ENCODE data around the gene CLDN6. TPM values are rescaled to one million over a fixed set of nuclear protein-coding genes. Genes with fewer than 3 reads are reported as not detected.

Gene CLDN6
- polyA plus RNA-seq, 4 donors, result 0.04 to 24.4 TPM; not detected in 2

DNA sequence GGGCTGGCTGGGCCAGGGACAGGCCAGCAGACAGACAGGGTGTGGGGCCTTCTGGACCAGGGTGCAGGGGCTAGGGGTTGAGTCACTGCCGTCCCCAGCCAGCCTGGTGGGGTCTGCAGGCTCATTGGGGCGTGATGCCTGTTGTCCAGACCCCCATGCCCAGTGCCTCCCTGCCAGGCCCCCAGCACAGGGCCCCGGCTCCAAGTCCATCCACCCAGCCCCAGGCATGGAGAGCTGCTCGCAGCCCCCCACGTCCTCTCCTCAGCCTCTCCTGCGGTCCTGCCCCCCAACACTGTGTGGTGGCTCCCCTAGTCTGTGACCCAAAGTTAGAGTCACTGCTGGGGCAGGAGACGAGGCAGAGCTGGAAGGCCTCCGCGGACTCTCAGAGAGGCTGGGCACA lies 30.7 kb downstream of the CLDN6 start:
- Histone ChIP-seq H3K4me1 (ENCODE audit: control insufficient read depth in 3 of 3, insufficient read depth in 2 of 3, low read depth in 1 of 3, low read length in 2 of 3) (no peaks in the 10 kb centered on the region), H3K4me3 (ENCODE audit: low read depth in 1 of 3, low read length in 3 of 3) (no peak overlapping the region), H3K36me3 (ENCODE audit: control insufficient read depth in 3 of 3, insufficient read depth in 2 of 3, low read depth in 1 of 3, low read length in 3 of 3) (no peaks in the 10 kb centered on the region), H3K27ac (ENCODE audit: low read depth in 1 of 3, low read length in 2 of 3) (no peak overlapping the region), H3K27me3 (ENCODE audit: control insufficient read depth in 3 of 3, insufficient read depth in 3 of 3, low read length in 3 of 3) (peaks cover 0 to 4% (median 0%) of the 10 kb centered on the region in 3 donors), H3K9me3 (ENCODE audit: control insufficient read depth in 2 of 2, insufficient read depth in 1 of 2, low read depth in 1 of 2, low read length in 1 of 2) (no peaks in the 10 kb centered on the region)
- WGBS, 3 donors, result 81 to 90% (median 90%) methylated on average over 9 of the region's 9 CpGs
- DNase-seq (no peak), FAIRE-seq (no peak)

DNA sequence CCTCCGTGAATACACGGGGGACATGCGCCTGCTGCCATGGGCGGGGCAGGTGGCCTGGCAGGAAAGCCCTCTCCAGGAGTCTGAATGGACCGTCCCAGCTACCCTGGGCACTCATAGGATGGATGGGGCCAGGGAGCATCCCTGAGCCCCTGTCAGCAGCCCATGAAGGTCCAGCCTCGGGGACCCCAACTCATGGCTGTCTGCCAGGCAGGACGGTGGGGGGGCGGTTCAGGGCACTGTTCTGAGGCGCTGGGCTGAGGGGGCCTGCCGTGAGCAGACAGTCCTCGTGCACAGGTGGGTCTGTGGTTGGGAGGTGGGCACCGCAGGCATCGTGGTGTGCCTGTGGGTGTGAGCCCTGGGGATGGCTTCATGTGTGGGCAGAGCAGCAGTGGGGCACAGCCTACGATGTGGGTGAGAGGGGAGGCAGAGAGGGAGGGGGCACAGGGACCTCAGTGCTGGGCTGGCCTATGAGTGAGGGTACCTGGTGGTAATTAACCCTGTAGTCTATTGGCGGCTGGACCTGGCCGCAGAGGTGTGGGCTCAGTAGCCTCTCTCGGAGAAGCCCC lies 31.3 kb downstream of the CLDN6 start:
- H3K36me3 ChIP-seq (ENCODE audit: control insufficient read depth in 3 of 3, insufficient read depth in 2 of 3, low read depth in 1 of 3, low read length in 3 of 3), result no peaks in the 10 kb centered on the region
- H3K27me3 ChIP-seq (ENCODE audit: control insufficient read depth in 3 of 3, insufficient read depth in 3 of 3, low read length in 3 of 3), result peaks cover 0 to 4% (median 0%) of the 10 kb centered on the region in 3 donors
- no peaks in the 10 kb centered on the region for H3K9me3 ChIP-seq (ENCODE audit: control insufficient read depth in 2 of 2, insufficient read depth in 1 of 2, low read depth in 1 of 2, low read length in 1 of 2)
- FAIRE-seq (no peak), DNase-seq (no peak)
- no peaks in the 10 kb centered on the region for H3K4me1 ChIP-seq (ENCODE audit: control insufficient read depth in 3 of 3, insufficient read depth in 2 of 3, low read depth in 1 of 3, low read length in 2 of 3)
- H3K4me3 ChIP-seq (ENCODE audit: low read depth in 1 of 3, low read length in 3 of 3), result no peak overlapping the region
- no peak overlapping the region for H3K27ac ChIP-seq (ENCODE audit: low read depth in 1 of 3, low read length in 2 of 3)
- WGBS, 3 donors, result 70 to 78% (median 75%) methylated on average over 15 to 17 of the region's 17 CpGs

DNA sequence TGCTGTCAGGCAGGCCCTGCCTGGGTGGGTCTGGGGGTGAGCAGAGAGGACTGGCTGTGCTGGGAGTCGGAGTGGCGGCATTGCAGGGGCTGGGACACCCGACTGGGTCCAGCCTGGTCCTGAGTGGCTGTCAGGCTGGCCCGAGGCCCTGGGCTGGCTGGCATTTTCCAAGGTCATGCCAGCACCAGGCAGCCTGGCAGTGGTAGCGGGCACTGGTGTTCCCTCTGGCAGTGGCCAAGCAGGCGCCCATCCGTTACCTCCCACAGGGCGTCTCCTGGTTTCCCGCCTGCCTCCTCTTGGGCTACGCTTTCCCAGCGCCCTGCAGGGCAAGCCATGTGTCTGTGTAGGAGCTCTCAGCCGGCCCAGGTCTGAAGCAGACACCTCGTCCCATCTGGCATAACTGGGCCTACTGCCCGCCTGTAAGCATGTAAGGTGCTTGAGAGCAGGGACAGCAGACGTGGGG lies 32.1 kb downstream of the CLDN6 start:
- FAIRE-seq, result no peak
- peaks cover 0 to 4% (median 0%) of the 10 kb centered on the region in 3 donors for H3K27me3 ChIP-seq (ENCODE audit: control insufficient read depth in 3 of 3, insufficient read depth in 3 of 3, low read length in 3 of 3)
- peaks cover 0 to 7% (median 0%) of the 10 kb centered on the region in 3 donors for H3K4me1 ChIP-seq (ENCODE audit: control insufficient read depth in 3 of 3, insufficient read depth in 2 of 3, low read depth in 1 of 3, low read length in 2 of 3)
- no peaks in the 10 kb centered on the region for H3K9me3 ChIP-seq (ENCODE audit: control insufficient read depth in 2 of 2, insufficient read depth in 1 of 2, low read depth in 1 of 2, low read length in 1 of 2)
- no peak for DNase-seq
- no peak overlapping the region for H3K4me3 ChIP-seq (ENCODE audit: low read depth in 1 of 3, low read length in 3 of 3)
- WGBS, 3 donors, result 76 to 81% (median 79%) methylated on average over 15 of the region's 15 CpGs
- no peak overlapping the region for H3K27ac ChIP-seq (ENCODE audit: low read depth in 1 of 3, low read length in 2 of 3)
- H3K36me3 ChIP-seq (ENCODE audit: control insufficient read depth in 3 of 3, insufficient read depth in 2 of 3, low read depth in 1 of 3, low read length in 3 of 3), result no peaks in the 10 kb centered on the region

DNA sequence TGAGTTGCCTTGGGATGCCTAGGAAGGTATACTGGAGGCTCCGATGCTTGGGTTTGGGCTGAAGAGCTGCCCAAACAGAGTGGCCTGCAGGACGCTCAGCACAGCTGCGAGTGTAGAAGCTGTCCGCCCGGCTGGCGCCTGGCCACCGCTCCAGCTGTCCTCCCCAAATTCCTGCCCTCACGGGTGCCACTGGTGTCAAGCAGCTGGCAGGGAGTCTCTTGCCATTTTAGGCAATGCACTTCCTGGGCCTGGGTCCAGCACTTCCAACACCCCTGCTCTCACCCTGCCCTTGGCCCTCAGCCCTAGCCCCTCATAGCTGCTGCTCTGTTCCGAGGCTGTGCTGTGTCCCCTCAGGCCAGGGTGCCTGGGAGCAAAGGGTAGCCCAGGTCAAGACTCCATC lies 32.5 kb downstream of the CLDN6 start:
- H3K27ac ChIP-seq (ENCODE audit: low read depth in 1 of 3, low read length in 2 of 3), result no peak overlapping the region
- FAIRE-seq (no peak), DNase-seq (no peak)
- no peaks in the 10 kb centered on the region for H3K9me3 ChIP-seq (ENCODE audit: control insufficient read depth in 2 of 2, insufficient read depth in 1 of 2, low read depth in 1 of 2, low read length in 1 of 2)
- peaks cover 0 to 10% (median 0%) of the 10 kb centered on the region in 3 donors for H3K4me1 ChIP-seq (ENCODE audit: control insufficient read depth in 3 of 3, insufficient read depth in 2 of 3, low read depth in 1 of 3, low read length in 2 of 3)
- WGBS, 3 donors, result 59 to 61% (median 59%) methylated on average over 8 to 9 of the region's 9 CpGs
- no peaks in the 10 kb centered on the region for H3K36me3 ChIP-seq (ENCODE audit: control insufficient read depth in 3 of 3, insufficient read depth in 2 of 3, low read depth in 1 of 3, low read length in 3 of 3)
- H3K4me3 ChIP-seq (ENCODE audit: low read depth in 1 of 3, low read length in 3 of 3), result no peak overlapping the region
- H3K27me3 ChIP-seq (ENCODE audit: control insufficient read depth in 3 of 3, insufficient read depth in 3 of 3, low read length in 3 of 3), result peaks cover 0 to 1% (median 0%) of the 10 kb centered on the region in 3 donors

DNA sequence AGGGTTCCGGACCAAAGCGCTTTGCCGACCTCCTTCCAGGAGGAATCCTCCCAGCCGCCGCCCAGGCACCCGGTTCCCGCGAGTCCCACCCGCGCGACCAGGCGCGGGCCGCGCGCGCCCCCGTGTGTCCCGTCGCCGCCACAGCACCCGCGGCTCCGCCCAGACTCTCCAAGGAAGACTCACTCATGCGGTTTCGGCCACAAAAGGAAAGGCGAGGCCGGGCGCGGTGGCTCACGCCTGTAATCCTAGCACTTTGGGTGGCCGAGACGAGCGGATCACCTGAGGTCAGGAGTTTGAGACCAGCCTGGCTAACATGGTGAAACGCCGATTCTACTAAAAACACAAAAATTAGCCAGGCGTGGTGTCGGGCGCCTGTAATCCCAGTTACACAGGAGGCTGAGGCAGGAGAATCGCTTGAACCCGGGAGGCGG lies 34.3 kb downstream of the CLDN6 start:
- FAIRE-seq (no peak), DNase-seq (peak; percentile 74 to 88)
- 1 to 9% (median 4%) methylated on average over 42 of the region's 42 CpGs for WGBS, 3 donors
- Histone ChIP-seq H3K27me3 (ENCODE audit: control insufficient read depth in 3 of 3, insufficient read depth in 3 of 3, low read length in 3 of 3) (peaks cover 0 to 2% (median 0%) of the 10 kb centered on the region in 3 donors), H3K9me3 (ENCODE audit: control insufficient read depth in 2 of 2, insufficient read depth in 1 of 2, low read depth in 1 of 2, low read length in 1 of 2) (no peaks in the 10 kb centered on the region), H3K27ac (ENCODE audit: low read depth in 1 of 3, low read length in 2 of 3) (no peak overlapping the region), H3K4me3 (ENCODE audit: low read depth in 1 of 3, low read length in 3 of 3) (no peak overlapping the region), H3K4me1 (ENCODE audit: control insufficient read depth in 3 of 3, insufficient read depth in 2 of 3, low read depth in 1 of 3, low read length in 2 of 3) (peaks cover 0 to 17% (median 0%) of the 10 kb centered on the region in 3 donors), H3K36me3 (ENCODE audit: control insufficient read depth in 3 of 3, insufficient read depth in 2 of 3, low read depth in 1 of 3, low read length in 3 of 3) (no peaks in the 10 kb centered on the region)

DNA sequence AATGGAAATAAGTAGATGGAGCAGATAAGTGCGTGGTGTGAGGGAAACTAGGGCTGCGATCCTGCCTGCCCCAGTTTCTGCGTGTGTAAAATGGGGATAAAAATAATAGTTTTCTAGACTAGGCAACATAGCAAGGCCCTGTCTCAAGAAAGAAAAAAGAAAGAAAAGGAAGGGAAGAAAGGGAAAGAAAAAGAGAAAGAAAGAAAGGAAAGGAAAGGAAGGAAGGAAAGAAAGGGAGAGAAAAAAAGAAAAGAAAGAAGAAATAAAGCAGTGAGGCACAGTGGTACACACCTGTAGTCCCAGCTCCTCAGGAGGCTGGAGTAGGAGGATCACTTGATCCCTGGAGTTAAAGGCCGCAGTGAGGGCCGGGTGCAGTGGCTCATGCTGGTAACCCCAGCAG lies 35.6 kb downstream of the CLDN6 start:
- 85 to 91% (median 90%) methylated on average over 5 of the region's 5 CpGs for WGBS, 3 donors
- peaks cover 0 to 17% (median 0%) of the 10 kb centered on the region in 3 donors for H3K4me1 ChIP-seq (ENCODE audit: control insufficient read depth in 3 of 3, insufficient read depth in 2 of 3, low read depth in 1 of 3, low read length in 2 of 3)
- FAIRE-seq (no peak), DNase-seq (no peak)
- H3K27ac ChIP-seq (ENCODE audit: low read depth in 1 of 3, low read length in 2 of 3), result no peak overlapping the region
- H3K27me3 ChIP-seq (ENCODE audit: control insufficient read depth in 3 of 3, insufficient read depth in 3 of 3, low read length in 3 of 3), result peaks cover 0 to 2% (median 0%) of the 10 kb centered on the region in 3 donors
- no peak overlapping the region for H3K4me3 ChIP-seq (ENCODE audit: low read depth in 1 of 3, low read length in 3 of 3)
- no peaks in the 10 kb centered on the region for H3K9me3 ChIP-seq (ENCODE audit: control insufficient read depth in 2 of 2, insufficient read depth in 1 of 2, low read depth in 1 of 2, low read length in 1 of 2)
- H3K36me3 ChIP-seq (ENCODE audit: control insufficient read depth in 3 of 3, insufficient read depth in 2 of 3, low read depth in 1 of 3, low read length in 3 of 3), result peaks cover 0 to 5% (median 0%) of the 10 kb centered on the region in 3 donors

DNA sequence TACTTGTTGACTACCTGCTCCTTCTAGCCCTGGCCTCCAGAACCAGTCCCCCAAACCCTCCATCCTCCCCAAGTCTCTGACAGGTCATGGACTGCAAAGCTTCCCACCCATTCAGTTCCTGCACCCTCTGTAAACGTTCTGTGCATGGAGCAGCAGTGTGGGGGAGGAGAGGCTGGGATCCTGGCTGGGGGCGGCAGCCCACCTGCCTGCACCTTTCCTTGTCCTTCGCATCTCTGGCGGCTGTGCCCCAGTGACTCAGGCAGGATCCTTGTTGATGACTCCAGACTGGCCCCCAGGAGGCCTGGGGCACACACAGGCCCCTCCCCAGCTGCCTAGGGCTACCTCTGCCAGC lies 36.1 kb downstream of the CLDN6 start:
- no peak for FAIRE-seq

DNA sequence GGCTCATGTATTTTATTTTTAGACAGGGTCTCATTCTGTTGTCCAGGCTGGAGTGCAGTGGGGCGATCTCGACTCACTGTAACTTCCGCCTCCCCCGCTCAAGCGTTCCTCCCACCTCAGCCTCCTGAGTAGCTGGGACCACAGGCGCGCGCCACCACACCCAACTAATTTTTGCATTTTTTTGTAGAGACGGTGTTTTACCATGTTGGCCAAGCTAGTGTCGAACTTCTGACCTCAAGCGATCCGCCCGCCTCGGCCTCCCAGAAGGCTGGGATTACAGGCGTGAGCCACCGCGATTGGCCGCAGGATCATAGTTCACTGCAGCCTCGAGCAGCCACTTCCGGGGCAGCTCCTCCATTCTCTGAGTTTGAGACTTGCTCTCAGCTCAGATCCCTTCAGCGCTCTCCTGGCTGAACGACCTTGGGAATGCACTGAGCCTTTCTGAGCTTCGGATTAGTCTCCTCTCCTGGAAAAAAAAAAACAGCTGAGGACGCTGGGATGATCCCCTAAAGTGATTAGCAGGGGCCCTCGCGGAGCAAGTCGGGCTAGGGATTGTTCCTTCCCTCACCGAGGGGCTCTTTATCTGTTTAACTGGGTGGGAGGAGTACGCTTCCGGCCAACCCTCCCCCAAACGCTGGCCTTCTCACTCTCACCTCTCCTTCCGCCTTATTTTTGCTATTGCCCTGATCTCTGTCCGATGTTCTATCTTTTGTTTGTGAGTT lies 36.6 kb downstream of the CLDN6 start:
- H3K4me1 ChIP-seq (ENCODE audit: control insufficient read depth in 3 of 3, insufficient read depth in 2 of 3, low read depth in 1 of 3, low read length in 2 of 3), result peaks cover 0 to 17% (median 0%) of the 10 kb centered on the region in 3 donors
- peak overlapping the region; percentile 46 to 91 (median 85) for H3K27ac ChIP-seq (ENCODE audit: low read depth in 1 of 3, low read length in 2 of 3)
- no peaks in the 10 kb centered on the region for H3K9me3 ChIP-seq (ENCODE audit: control insufficient read depth in 2 of 2, insufficient read depth in 1 of 2, low read depth in 1 of 2, low read length in 1 of 2)
- no peak for FAIRE-seq
- H3K4me3 ChIP-seq (ENCODE audit: low read depth in 1 of 3, low read length in 3 of 3), result peak overlapping the region in 1 of 3 donors; percentile 90
- peak; percentile 45 to 48 for DNase-seq
- WGBS, 3 donors, result 49 to 61% (median 50%) methylated on average over 33 of the region's 33 CpGs
- H3K27me3 ChIP-seq (ENCODE audit: control insufficient read depth in 3 of 3, insufficient read depth in 3 of 3, low read length in 3 of 3), result peaks cover 0 to 2% (median 0%) of the 10 kb centered on the region in 3 donors
- peaks cover 0 to 15% (median 0%) of the 10 kb centered on the region in 3 donors for H3K36me3 ChIP-seq (ENCODE audit: control insufficient read depth in 3 of 3, insufficient read depth in 2 of 3, low read depth in 1 of 3, low read length in 3 of 3)

More for the DNA sequence above, 36.1 kb downstream of the CLDN6 start:
- peaks cover 0 to 17% (median 0%) of the 10 kb centered on the region in 3 donors for H3K4me1 ChIP-seq (ENCODE audit: control insufficient read depth in 3 of 3, insufficient read depth in 2 of 3, low read depth in 1 of 3, low read length in 2 of 3)
- H3K36me3 ChIP-seq (ENCODE audit: control insufficient read depth in 3 of 3, insufficient read depth in 2 of 3, low read depth in 1 of 3, low read length in 3 of 3), result peaks cover 0 to 9% (median 0%) of the 10 kb centered on the region in 3 donors
- WGBS, 3 donors, result 75 to 80% (median 76%) methylated on average over 4 of the region's 4 CpGs
- H3K9me3 ChIP-seq (ENCODE audit: control insufficient read depth in 2 of 2, insufficient read depth in 1 of 2, low read depth in 1 of 2, low read length in 1 of 2), result no peaks in the 10 kb centered on the region
- H3K27me3 ChIP-seq (ENCODE audit: control insufficient read depth in 3 of 3, insufficient read depth in 3 of 3, low read length in 3 of 3), result peaks cover 0 to 2% (median 0%) of the 10 kb centered on the region in 3 donors
- H3K4me3 ChIP-seq (ENCODE audit: low read depth in 1 of 3, low read length in 3 of 3), result no peak overlapping the region
- no peak for DNase-seq
- no peak overlapping the region for H3K27ac ChIP-seq (ENCODE audit: low read depth in 1 of 3, low read length in 2 of 3)
